Right atrium auricular region (tissue), 2 donors: Measurements from ENCODE around the gene OR6K2. TPM values are rescaled to one million over a fixed set of nuclear protein-coding genes. Genes with fewer than 3 reads are reported as not detected.
"Not testable (repeated sequence)": the region's sequence is repeated elsewhere in the genome, so short reads cannot be mapped to it uniquely, and the experiment has no call there.

Source experiments
- DNase-seq: peaks from one replicate; pipeline ENCODE4 v3.0.0-alpha.2; 2019; ENCODE audit warnings: low spot score
- H3K27ac ChIP-seq, 2 donors: fragments of 200-600 bp; sonication (generic); 1 replicate in 1 of 2; 2 replicates in 1 of 2; pipeline ENCODE4 v1.5.1; 2016 to 2019
- H3K27me3 ChIP-seq, 2 donors: fragments of 200-600 bp; sonication (generic); one replicate each; pipeline versions ENCODE4 v1.5.1 to v1.6.0; 2017 to 2019
- H3K36me3 ChIP-seq: fragments of 200-600 bp; sonication (generic); one replicate; pipeline ENCODE4 v1.5.1; 2016
- H3K4me1 ChIP-seq, 2 donors: fragments of 200-600 bp; sonication (generic); one replicate each; pipeline versions ENCODE4 v1.5.1 to v1.6.0; 2017 to 2019
- H3K4me3 ChIP-seq, 2 donors: fragments of 200-600 bp; sonication (generic); 1 replicate in 1 of 2; 2 replicates in 1 of 2; pipeline ENCODE4 v1.5.1; 2017 to 2019; ENCODE audit warnings: mild to moderate bottlenecking in 1 of 2, moderate library complexity in 1 of 2
- H3K9me3 ChIP-seq, 2 donors: fragments of 200-600 bp; sonication (generic); one replicate each; pipeline ENCODE4 v1.5.1; 2019
- CTCF ChIP-seq, 2 donors: fragments of 200-600 bp; sonication (generic); IDR thresholded peaks; one replicate each; pipeline ENCODE4 v1.5.1; 2019; ENCODE audit warnings: antibody characterized with exemption in 2 of 2
- total RNA-seq, 2 donors: library from RNA; depleted of rRNA; stranded (reverse); fragments of >200 nt; gene quantifications; one replicate each; pipeline ENCODE4 v1.1.0, GENCODE V29; 2016

Gene OR6K2
- total RNA-seq, 2 donors from 2014 or later, result not detected

GRCh38 chr1:158711098-158711497 lies 10.6 kb upstream of the OR6K2 start:
- H3K36me3 ChIP-seq, result no peaks in the 10 kb centered on the region
- no peaks in the 10 kb centered on the region for H3K27me3 ChIP-seq
- DNase-seq, result no peak
- H3K4me3 ChIP-seq, result no peak overlapping the region
- no peak for TF ChIP-seq CTCF (IDR thresholded peaks at IDR 0.05)
- H3K4me1 ChIP-seq, result no peaks in the 10 kb centered on the region
- no peak overlapping the region for H3K27ac ChIP-seq
- H3K9me3 ChIP-seq, result no peaks in the 10 kb centered on the region

GRCh38 chr1:158706096-158706495 lies 5.6 kb upstream of the OR6K2 start:
- TF ChIP-seq CTCF (IDR thresholded peaks at IDR 0.05), result no peak
- Histone ChIP-seq H3K27ac (no peak overlapping the region), H3K4me1 (no peaks in the 10 kb centered on the region), H3K27me3 (no peaks in the 10 kb centered on the region), H3K9me3 (no peaks in the 10 kb centered on the region), H3K36me3 (no peaks in the 10 kb centered on the region), H3K4me3 (no peak overlapping the region)
- no peak for DNase-seq

- TF ChIP-seq CTCF (IDR thresholded peaks at IDR 0.05), result no peak
- Histone ChIP-seq H3K4me3 (no peak overlapping the region), H3K27ac (no peak overlapping the region), H3K36me3 (no peaks in the 10 kb centered on the region), H3K4me1 (no peaks in the 10 kb centered on the region), H3K9me3 (no peaks in the 10 kb centered on the region), H3K27me3 (no peaks in the 10 kb centered on the region)
- no peak for DNase-seq
Observed at GRCh38 chr1:158694596-158694995, 5.9 kb downstream of the OR6K2 start.

GRCh38 chr1:158692356-158692755 lies 8.1 kb downstream of the OR6K2 start:
- TF ChIP-seq CTCF (IDR thresholded peaks at IDR 0.05), result no peak
- Histone ChIP-seq H3K4me1 (no peaks in the 10 kb centered on the region), H3K27me3 (no peaks in the 10 kb centered on the region), H3K36me3 (no peaks in the 10 kb centered on the region), H3K27ac (no peak overlapping the region), H3K4me3 (no peak overlapping the region), H3K9me3 (no peaks in the 10 kb centered on the region)
- DNase-seq, result no peak

- DNase-seq, result no peak
- no peak for TF ChIP-seq CTCF (IDR thresholded peaks at IDR 0.05)
- Histone ChIP-seq H3K9me3 (no peaks in the 10 kb centered on the region), H3K27ac (no peak overlapping the region), H3K4me3 (no peak overlapping the region), H3K36me3 (no peaks in the 10 kb centered on the region), H3K4me1 (no peaks in the 10 kb centered on the region), H3K27me3 (no peaks in the 10 kb centered on the region)
Observed at GRCh38 chr1:158691907-158692306, 8.5 kb downstream of the OR6K2 start.

GRCh38 chr1:158691149-158691548 lies 9.3 kb downstream of the OR6K2 start:
- H3K4me1 ChIP-seq, H3K4me3 ChIP-seq, DNase-seq, H3K27ac ChIP-seq, H3K9me3 ChIP-seq, H3K27me3 ChIP-seq, H3K36me3 ChIP-seq: not testable (repeated sequence)
